ENCODE results near the gene UBE2L5. TPM values are rescaled to one million over a fixed set of nuclear protein-coding genes. Genes with fewer than 3 reads are reported as not detected.
A peak's percentile ranks its signal among the peaks of the same experiment; 100 is the strongest.

UBE2L5 gene
- total RNA-seq (2014; rRNA removed; shearing (Covaris generic); ENCODE audit: low replicate concordance), result not detected in 2 replicates

DNA sequence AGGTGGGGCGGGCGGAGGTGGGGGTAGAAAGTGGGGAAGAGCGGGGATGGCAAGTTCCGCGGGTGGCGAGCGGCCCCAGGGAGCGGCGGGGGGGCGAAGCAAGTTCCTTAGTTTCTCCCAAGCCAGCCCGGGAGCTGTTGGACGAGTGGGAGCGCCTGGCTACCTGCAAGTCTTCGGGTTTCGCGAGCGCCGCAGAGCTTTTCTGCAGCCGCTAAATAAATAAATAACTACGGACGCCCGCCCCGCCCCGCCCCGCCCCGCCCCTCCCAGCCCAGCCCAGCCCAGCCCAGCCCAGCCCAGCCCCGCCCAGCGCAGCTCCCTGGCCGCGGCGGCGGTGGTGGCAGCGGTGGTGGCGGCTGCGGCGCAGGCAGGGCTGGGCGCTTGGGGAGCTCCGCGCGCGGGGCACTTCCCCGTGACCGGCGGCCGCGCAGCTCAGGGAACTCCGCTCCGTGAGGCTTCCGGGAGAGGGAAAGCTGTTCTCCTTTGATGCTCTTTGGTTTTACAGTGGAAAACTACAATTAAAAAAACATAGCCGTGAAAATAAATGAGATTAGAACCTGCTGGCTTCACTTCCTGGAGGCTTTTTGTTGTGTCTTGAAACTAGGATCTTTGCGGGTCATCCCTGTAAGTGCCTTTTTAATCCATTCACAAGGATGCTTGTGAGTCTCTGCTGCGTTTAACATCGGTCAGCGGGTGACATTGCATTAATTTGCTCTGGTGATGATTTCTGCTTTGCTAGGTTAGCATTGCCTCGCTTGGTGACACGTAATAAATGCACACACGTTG lies at the start of gene UBE2L5:
Gene UBE2L5, plus strand, starts transcription at position 440 of the 786 bp plus-strand sequence. CDS start 5,498 bp downstream, outside the sequence.
- Histone ChIP-seq H3K36me3 (no peaks in the 10 kb centered on the region), H3K9me3 (no peaks in the 10 kb centered on the region), H3K27me3 (no peaks in the 10 kb centered on the region), H3K4me3 (peak within 1 kb of the TSS; percentile 55)
- DNase-seq, result peak; percentile 89

DNA sequence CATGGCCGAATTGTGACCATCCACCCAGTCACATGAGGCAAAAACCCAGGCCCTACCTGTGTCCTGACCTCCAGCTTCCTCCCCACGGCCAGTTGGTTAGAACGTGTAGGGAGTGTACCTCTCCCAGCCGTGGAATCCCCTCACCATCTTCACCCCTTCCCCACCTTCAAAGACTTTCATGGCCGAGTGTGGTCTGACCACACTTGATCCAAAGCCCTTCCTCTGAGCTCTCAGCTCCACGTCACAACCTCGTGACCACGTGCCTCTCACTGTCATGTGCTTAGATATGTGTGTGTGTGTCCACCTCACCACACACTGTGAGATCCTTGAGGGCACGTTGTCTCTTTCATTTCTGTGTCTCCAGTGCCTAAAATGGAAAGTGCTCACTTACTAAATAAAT lies 48.6 kb upstream of the UBE2L5 start:
- Histone ChIP-seq H3K36me3 (no peaks in the 10 kb centered on the region), H3K27me3 (no peaks in the 10 kb centered on the region), H3K9me3 (no peaks in the 10 kb centered on the region), H3K4me3 (no peak overlapping the region)
- no peak for DNase-seq

DNA sequence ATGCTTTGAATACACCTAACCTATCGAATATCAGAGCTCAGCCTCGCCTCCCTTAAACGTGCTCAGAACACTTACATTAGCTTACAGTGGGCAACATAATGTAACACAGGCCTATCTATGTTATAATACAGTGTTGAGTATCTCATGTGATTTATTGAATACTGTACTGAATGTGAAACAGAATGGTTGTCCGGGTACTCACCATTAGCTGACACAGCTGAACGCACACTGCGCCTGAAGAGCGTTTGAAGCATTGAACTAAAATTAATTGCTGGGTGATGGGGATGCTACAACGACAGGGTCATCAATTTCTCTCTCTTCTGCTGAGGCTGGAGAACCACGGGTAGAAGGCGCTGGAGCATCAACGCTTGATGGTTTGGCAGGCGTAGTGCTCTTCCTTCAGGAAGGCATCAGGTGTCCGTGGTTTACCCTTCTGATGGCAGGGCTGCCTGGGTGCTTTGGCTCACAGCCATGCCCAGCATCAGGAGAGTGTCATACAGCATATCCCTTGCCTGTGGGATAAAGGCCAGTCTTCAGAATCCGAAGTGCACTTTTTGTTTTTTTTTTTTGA lies 46.9 kb upstream of the UBE2L5 start:
- H3K36me3 ChIP-seq, result no peaks in the 10 kb centered on the region
- peaks cover 5% of the 10 kb centered on the region; the same call in 1 of the 2 replicates for H3K27me3 ChIP-seq
- H3K4me3 ChIP-seq, result no peak overlapping the region
- H3K9me3 ChIP-seq, result no peaks in the 10 kb centered on the region
- no peak for DNase-seq

DNA sequence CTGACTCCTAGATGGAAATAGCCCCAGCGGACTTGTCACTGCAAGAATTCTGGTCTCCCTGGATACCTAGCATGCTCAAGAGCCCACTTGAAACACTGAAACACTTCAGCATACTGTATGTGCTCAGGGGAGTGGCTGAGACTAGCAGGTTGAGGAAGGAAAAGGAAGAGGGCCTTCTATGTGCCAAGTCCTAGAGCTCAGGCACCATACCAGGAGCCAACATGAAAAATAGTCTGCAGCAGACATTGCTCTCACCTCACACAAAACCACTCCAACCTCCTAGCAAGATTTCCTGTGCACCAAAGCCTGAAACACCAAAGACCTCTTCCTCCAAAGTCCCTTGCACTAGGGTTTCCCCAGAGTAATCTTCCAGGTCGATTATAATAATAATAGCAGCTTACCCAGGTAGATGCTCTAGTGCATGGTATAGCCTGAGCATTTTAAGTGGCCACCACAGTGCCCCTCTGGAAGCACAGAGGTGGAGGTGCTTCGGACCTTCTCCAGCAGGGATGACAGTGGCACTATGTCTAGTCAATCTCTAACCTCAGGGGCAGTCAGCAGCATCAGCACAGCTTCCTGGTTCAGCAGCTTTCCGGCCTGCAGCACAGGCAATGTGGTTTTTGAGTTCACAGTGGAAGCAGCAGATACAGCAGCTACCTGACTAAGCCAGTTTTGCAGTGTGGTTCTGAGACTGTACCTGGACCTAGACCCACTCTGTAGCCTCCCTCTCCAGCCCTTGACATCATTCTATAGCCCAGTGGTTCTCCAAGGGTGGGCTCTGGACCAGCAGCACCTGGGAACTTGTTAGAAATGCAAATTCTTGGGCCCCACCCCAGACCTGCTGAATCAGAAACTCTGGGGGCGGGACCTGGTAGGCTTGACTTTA lies 45.6 kb upstream of the UBE2L5 start:
- Histone ChIP-seq H3K9me3 (no peaks in the 10 kb centered on the region), H3K4me3 (no peak overlapping the region), H3K36me3 (no peaks in the 10 kb centered on the region), H3K27me3 (peaks cover 5% of the 10 kb centered on the region; the same call in 1 of the 2 replicates)
- DNase-seq, result no peak

DNA sequence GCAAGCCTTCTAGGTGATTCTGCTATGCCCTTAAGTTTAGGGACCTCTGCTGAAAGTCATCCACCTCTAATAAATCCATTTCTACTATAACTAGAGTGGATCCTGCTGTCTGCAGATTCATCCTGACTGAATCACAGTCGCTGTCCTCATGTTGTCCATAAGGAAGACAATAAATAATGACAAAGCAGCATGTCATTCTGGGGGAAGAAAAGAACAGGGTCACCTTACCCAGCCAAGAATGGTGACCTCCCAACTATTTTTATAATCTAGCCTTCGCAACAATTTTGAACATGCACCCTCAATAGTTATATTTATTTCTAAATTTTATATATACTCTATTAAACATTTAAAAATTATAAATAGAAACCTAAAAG lies 45.0 kb upstream of the UBE2L5 start:
- Histone ChIP-seq H3K36me3 (no peaks in the 10 kb centered on the region), H3K27me3 (peaks cover 5% of the 10 kb centered on the region; the same call in 1 of the 2 replicates), H3K9me3 (no peaks in the 10 kb centered on the region), H3K4me3 (no peak overlapping the region)
- DNase-seq, result no peak

DNA sequence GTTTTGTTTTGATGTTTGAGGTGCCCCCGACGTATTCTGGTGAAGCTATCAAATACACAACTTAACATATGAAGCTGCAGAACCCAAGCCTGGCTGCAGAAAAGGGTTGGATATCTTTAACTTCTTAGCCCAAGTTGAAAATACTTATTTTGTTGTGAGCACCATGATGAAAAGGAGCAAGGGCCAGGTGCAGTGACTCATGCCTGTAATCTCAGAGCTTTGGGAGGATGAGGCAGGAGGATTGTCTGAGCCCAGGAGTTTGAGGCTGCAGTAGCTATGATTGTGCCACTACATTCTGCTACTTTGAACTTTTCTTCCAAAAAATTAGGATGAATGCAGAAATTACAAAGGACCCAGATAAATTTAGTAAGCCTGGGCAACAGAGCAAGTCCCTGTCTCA lies 44.1 kb upstream of the UBE2L5 start:
- Histone ChIP-seq H3K36me3 (no peaks in the 10 kb centered on the region), H3K9me3 (no peaks in the 10 kb centered on the region), H3K4me3 (no peak overlapping the region), H3K27me3 (peaks cover 5% of the 10 kb centered on the region; the same call in 1 of the 2 replicates)
- no peak for DNase-seq

DNA sequence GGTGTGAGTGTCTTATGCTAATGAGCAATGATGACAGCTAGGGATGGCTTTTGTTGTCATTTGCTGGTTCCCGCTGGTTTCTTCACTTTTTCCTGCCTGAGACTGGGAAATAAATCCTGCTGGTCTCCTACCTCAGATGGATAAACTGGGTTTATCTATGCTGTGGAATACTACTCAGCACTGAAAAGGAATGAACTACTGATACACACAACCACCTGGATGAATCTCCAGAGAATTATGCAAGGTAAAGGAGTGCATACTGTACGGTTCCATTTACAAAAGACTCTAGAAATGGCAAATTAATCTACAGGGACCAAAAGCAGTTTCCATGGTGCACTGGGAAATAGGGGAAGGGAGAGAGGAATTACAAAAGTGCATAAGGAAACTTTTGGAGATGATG lies 41.2 kb upstream of the UBE2L5 start:
- Histone ChIP-seq H3K9me3 (no peaks in the 10 kb centered on the region), H3K36me3 (no peaks in the 10 kb centered on the region), H3K27me3 (peaks cover 5% of the 10 kb centered on the region; the same call in 1 of the 2 replicates), H3K4me3 (no peak overlapping the region)
- DNase-seq, result no peak

DNA sequence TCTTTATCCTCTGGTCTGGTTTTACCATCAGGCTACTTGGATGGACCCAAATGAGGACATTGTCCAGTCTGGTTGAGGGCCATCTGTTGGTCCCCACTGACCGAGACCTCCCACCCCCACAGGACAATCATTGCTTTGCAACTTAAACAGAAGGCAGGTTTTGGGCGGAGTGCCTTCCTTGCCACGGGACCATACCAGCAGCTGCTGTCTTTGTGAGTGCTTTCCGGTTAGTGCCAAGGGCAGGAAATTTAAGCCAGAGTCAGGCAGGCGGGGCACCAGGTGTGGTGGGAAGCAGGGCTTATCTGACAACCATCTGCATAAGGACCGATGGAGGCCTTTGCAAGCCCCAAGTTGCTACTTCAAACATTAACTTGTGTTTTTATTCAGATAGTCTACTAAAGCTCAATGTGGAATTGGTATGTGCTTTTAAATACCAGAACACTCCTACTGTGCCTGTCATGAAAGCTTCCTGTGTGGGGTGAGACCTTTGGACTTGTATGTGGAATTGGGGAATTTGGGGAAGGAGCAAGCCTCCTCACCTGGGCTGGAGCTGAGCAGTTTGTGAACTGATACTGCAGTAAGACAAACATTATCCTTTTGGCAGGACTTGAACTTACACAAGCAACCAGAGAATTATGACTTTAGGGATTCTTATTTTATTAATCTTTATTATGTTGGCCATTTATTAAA lies 39.3 kb upstream of the UBE2L5 start:
- Histone ChIP-seq H3K9me3 (no peaks in the 10 kb centered on the region), H3K27me3 (peaks cover 5% of the 10 kb centered on the region; the same call in 1 of the 2 replicates), H3K4me3 (no peak overlapping the region), H3K36me3 (no peaks in the 10 kb centered on the region)
- no peak for DNase-seq

DNA sequence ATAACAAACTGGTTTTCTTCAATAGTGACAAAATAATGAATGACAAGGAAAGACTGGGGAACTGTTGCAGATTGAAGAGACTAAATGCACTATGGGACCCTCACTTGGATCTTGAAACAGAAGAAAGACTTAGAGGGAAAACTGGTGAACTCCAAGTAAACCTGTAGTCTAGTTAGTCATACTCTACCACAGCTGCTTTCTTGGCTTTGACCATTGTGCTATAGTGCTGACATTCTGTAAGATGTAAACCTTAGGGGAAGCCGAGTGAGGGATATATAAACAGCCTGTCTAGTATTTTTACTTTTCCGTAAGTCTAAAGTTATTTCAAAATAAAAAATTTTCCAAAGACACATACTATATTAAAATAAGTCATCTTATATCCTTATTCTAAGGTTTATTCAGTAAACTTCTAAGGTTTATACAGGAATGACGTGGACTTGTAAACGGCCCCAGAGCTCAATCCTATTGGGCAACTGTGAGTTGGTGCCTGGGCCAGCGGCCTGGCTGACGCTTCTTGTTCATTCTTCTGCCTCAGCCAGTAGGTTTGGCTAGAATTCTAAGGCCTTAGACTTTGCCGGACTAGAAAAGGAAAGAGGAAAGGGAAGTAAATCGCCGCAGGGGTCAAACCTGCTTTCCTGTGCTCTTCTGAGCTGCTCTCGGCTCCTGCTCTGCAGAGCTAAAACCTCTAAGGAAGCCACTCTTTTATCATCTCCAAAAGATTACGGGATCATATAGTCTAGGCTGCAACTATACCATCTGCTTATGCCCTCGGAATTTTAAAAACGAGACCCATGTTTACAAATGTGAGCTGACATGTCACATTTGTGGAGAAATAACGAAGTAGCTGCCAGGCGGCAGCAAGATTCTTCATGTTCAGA lies 33.6 kb upstream of the UBE2L5 start:
- Histone ChIP-seq H3K36me3 (no peaks in the 10 kb centered on the region), H3K27me3 (no peaks in the 10 kb centered on the region), H3K9me3 (no peaks in the 10 kb centered on the region), H3K4me3 (no peak overlapping the region)
- DNase-seq, result peak; percentile 72

DNA sequence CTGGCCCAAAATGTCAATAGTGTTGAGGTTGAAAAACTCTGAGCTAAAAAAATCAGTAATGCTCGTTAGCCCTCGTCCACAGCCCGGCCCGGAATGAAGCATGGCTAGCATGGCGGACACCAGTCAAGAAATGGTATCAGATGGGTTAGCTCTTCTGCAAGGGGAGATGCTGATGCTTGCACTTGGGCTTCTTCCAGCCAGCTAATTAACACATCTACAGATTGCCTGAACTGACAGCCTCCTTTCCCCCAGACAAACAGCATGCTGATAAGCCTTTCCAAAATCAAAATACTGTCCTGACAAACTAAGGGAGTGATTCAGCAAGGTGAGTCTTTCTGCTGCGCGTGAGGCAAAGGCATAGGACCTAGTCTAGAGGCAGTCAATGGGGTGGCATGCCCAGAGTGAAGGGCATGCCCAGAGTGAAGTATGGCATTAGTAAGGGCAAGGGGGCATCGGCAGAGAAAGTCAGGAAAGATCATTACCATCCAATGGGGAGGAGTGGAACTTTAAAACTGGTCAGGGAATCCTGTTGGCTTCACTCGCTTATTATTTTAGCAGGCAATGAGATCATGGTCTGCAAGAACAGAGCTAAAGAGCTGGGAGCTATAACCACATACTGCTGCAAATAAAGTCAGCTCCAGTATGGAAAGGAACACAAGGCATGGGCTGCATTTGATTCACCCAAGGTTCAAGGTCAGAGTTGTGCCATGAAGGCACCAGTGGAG lies 30.2 kb upstream of the UBE2L5 start:
- Histone ChIP-seq H3K27me3 (no peaks in the 10 kb centered on the region), H3K4me3 (no peak overlapping the region), H3K36me3 (no peaks in the 10 kb centered on the region), H3K9me3 (no peaks in the 10 kb centered on the region)
- DNase-seq, result no peak

DNA sequence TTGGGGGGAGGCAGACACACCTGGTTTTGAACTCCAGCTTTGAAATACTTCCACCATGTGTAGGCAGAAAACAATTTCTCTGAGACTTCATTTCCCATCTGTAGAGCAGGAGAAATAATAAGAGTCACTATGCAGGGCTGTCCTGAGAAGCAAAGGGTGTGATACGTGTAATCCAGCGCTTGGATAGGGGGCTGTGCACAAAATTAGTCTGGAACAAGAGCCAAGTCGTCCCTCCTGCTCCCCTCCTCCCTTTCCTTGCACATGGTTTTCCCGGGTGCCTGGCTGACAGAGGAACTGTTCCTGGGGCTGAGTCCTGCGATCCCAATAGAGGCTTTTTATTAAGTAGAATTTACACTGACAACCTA lies 29.6 kb upstream of the UBE2L5 start:
- DNase-seq, result no peak
- no peaks in the 10 kb centered on the region for H3K27me3 ChIP-seq
- no peaks in the 10 kb centered on the region for H3K9me3 ChIP-seq
- H3K36me3 ChIP-seq, result no peaks in the 10 kb centered on the region
- no peak overlapping the region for H3K4me3 ChIP-seq

DNA sequence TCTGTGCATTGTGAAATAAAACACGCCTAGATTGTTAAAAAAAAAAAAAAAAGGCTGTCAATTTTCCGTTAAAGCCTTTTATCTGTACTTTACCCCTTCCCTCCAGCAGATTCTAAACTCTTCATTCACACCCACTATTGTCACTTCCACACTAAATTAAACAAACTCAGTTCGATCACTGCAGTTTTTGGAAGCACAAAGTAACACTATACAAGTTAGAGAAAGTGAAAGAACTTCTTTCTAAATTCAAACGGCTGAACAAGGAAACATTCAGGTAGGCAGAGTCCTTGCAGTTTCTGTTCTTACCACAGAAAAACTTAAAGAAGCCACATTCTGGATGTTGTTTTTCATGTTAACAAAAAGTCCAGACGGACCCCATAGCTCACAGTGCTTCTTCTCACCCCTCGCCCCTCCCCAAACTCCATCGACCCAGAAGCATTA lies 27.5 kb upstream of the UBE2L5 start:
- Histone ChIP-seq H3K36me3 (no peaks in the 10 kb centered on the region), H3K27me3 (no peaks in the 10 kb centered on the region), H3K9me3 (no peaks in the 10 kb centered on the region), H3K4me3 (peak overlapping the region; percentile 56)
- DNase-seq, result no peak

DNA sequence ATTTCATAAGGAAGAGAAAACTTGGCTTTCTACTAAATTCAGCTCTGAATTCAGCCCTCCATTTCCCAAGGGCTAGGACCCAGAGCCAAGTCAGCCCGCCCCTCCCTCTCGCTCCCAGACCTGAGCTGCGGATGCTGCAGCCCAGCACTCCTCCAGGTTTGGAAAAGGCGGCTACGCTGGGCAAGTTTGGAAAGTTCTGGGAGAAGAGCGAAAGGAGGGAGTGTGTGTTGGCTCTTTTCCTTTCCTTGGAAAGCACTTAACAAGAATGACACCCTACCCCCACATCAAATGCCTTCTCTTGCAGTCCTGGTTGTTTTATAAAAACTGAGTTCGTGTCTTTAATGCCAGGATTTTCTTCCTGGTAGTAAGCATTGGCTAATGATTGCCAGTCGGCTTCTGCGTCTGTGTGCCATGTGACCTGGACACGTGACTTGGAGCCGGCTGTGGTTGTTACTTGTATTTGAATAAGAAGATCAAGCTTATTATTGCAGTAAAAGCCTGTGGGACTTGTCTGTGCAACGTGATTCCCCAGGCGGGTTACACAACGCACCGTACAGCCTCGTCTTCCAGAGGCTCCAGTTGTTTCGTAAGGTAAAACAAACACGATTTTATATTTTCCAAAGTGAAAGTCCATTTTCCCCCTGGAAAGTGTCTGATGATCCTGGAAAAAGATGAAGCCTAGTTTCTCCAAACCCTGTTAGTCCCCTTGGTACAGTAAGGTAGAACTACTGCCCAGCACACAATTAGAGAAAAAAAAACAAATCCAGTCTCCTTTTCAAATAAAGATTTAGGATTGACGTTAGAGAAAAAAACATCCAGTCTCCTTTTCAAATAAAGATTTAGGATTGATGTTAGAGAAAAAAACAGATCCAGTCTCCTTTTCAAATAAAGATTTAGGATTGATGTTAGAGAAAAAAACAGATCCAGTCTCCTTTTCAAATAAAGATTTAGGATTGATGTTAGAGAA lies 26.8 kb upstream of the UBE2L5 start:
- Histone ChIP-seq H3K9me3 (no peaks in the 10 kb centered on the region), H3K27me3 (no peaks in the 10 kb centered on the region), H3K36me3 (no peaks in the 10 kb centered on the region), H3K4me3 (peak overlapping the region; percentile 56)
- DNase-seq, result peak; percentile 84

DNA sequence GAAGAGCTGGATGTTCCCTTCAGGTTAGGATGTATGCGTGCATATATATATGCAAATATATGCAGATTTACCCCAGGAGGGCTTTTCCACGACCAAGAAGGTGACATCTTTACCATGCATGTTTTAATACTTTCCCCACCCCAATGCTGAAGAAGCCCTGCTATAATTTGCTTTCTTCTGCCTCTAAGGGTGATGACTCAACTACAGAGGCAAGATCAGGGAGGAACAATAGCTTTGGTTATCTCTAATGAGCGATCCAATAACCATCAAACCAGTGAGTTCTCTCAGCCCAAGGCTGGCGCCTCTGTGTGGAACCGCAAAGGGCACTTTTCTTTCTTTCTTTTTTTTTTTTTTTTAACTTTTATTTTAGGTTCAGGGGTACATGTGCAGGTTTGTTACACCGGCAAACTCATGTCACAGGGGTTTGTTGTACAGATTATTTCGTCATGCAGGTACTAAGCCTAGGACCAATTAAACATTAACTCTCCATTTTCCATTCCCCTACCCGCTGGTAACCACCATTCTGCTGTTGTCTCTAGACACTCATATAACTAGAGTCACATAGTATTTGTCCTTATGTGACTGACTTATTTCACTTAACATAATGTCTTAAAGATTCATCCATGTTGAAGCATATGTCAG lies 25.7 kb upstream of the UBE2L5 start:
- Histone ChIP-seq H3K4me3 (no peak overlapping the region), H3K27me3 (no peaks in the 10 kb centered on the region)
- DNase-seq, result no peak

More for the DNA sequence above, 25.7 kb upstream of the UBE2L5 start:
- Histone ChIP-seq H3K9me3 (no peaks in the 10 kb centered on the region), H3K36me3 (no peaks in the 10 kb centered on the region)
